Left colon (tissue), 2 donors: ENCODE results near the gene MAD2L1BP. TPM values are rescaled to one million over a fixed set of nuclear protein-coding genes. Genes with fewer than 3 reads are reported as not detected.

Source experiments
- ATAC-seq: fragments of 200-7000 bp; cut with Tn5 transposase; one replicate; pipeline ENCODE4 v1.9.1; 2020; ENCODE audit warnings: mild to moderate bottlenecking, moderate library complexity
- DNase-seq, 2 donors: peaks; one replicate each; pipeline ENCODE4 v3.0.0-alpha.2; 2020
- intact Hi-C, 2 donors: fragments of 100-400 bp; cut with DNase I in 1 of 2; cut with micrococcal nuclease in 1 of 2; formaldehyde crosslinking; loops; one replicate each; pipeline versions ENCODE4 v1.11.2 to v1.14.0; 2022; cut with DNase I, micrococcal nuclease
- total RNA-seq, 2 donors: library from RNA; stranded (reverse); fragmentation: NEBNext Ultra II Directional; extraction: Animal tissue kit (Norgen Biotek cat#: 25700); gene quantifications; one replicate each; pipeline ENCODE4 v1.2.1, GENCODE V29; 2021
- donor health status: DM: no; HTN: no; CAD: no.
- donor health status: DM: yes; HTN: yes; CAD: no.

Gene MAD2L1BP
- total RNA-seq, 2 donors from 2014 or later, result 37.0 to 49.8 TPM

DNA sequence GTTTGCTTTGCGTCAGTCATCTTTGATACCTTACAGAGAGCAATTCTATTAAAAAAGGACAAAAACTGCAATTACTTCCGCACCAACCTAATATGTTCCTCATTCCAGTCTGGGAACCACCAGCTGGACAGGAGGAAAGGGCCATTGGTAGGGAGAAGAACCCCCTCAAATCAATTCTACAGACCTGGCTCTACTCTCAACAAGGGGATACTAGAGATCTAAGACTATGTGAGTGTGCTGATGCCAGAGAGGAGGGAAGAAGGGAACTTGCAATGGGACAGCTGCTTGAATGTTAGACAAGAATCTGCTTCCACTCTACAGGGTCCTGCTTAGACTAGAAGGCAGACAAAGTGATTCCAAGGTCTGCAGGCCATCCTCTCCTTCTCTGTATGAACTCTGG is 38.7 kb downstream of the MAD2L1BP start:
- intact Hi-C loops, result no loop called here

GRCh38 chr6:43674921-43675320 is 39.3 kb downstream of the MAD2L1BP start:
- intact Hi-C loops, result no loop called here
- ATAC-seq (no peak), DNase-seq (no peak)

More for the DNA sequence above, 38.7 kb downstream of the MAD2L1BP start:
- ATAC-seq, result no peak
- DNase-seq, result no peak

DNA sequence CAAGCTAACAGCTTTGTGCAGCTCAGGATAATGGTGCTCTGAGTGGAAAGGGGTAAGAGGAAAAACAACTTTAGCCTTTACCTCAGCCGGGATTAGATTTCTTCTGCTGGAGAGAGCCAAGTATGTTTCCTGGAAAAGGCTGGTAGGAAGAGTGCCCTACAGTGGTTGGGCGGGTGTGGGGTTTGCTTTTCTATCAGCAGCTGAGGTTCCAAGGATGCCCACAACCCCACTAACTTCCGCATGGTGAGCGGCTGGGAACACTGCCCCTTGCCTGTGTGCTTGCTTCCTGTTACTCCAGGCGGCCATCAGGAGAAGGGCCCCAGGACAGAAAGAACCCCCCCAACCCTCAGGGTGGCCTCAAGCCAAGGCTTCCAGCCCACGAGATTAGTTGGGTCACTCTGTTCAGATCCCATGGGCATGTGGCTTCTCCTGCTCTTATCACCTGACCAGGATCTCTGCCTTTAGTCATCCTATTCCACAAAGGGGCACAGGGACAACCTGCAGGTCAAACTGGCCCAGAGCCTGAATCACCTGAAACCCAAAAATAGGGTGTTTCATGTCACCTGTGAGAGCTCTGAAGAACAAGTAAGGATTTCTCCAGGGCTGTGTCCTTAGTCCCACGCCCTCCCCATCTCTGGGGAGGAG is 41.4 kb downstream of the MAD2L1BP start:
- no peak for DNase-seq
- intact Hi-C loops, result no loop called here
- ATAC-seq, result no peak

DNA sequence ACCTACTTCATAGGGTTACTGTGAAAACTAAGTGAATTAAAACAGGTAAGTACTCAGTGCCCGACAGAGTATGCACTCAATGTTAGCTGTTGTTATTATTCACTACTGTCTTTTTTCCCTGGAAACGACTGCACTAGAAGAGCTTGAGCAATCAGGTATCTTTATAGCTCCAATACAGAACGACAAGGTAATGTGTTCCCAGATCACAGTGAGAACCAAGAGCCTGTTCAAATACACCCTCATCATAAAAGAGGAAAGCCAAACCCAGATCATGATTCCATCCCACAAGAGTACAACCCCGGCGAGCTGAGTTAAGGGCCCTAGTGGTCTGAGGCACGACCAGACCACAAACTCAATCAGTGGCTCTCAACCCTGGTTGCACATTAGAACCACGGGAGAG is 42.1 kb downstream of the MAD2L1BP start:
- intact Hi-C loops, result no loop called here
- ATAC-seq (peak; percentile 78), DNase-seq (no peak)

- ATAC-seq (no peak), DNase-seq (no peak)
These were observed 42.7 kb downstream of the MAD2L1BP start for GRCh38 chr6:43678341-43678740.

GRCh38 chr6:43679057-43679456 is 43.4 kb downstream of the MAD2L1BP start:
- intact Hi-C loops, result no loop called here
- no peak for ATAC-seq

More at GRCh38 chr6:43678341-43678740, 42.7 kb downstream of the MAD2L1BP start:
- intact Hi-C loops, result no loop called here

GRCh38 chr6:43680308-43681200 is 44.9 kb downstream of the MAD2L1BP start:
- ATAC-seq (peak; percentile 7), DNase-seq (no peak)
- intact Hi-C loops, result no loop called here

More at GRCh38 chr6:43679057-43679456, 43.4 kb downstream of the MAD2L1BP start:
- DNase-seq, result no peak

DNA sequence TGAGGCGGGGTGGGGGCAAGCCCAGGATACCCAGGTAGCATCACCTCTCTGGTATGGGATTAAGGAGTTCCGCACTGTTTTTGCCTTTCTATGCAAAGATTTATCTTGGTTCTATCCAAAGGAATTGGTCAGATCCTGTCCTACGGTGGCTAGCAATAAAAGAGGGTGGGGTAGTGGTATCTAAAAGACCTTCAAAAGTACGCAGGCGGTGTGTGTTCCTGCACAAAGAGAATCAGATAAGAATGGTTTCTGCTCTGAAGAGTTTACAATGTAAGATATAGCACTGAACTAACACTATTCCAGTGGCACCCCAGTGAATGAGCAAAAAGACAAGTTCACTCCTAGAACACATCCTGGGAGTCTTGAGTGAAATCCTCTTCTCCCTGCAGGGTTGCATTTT is 45.7 kb downstream of the MAD2L1BP start:
- peak; percentile 73 for ATAC-seq
- no peak for DNase-seq

DNA sequence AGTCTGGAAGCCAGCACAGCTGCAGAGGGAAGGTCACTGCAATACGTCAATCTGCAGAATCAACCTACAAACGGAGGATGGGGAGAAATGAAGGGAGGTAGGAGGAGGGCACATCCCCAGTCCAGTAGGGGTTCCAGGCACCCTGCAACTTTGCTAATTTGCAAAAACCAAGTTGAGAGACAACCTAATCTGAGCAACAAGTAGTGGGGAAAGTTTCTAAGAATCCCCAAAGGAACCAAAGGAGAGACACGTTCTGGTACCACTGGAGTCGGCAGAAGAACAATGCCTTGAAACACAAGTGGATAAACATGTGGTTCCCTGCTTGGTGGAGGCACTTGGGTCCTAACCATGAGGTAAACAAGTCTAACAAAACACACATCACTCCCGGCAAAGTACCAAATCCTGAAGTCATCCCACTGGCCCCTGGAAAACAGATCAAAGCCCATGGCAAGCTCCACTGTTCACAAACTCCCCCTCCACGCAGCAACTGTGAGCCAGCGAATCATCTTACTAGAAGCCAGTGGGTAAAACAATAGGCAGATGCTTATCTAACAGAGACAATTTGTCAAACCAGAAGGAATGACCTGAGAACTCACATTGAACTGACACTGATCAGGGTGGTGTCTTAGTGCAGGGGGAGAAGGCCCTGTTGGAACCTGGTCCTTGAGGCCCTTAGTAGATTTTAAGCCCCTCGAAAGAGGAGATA is 47.2 kb downstream of the MAD2L1BP start:
- no peak for ATAC-seq
- intact Hi-C loops, result no loop called here
- DNase-seq, result no peak

More for the DNA sequence above, 45.7 kb downstream of the MAD2L1BP start:
- intact Hi-C loops, result no loop called here

DNA sequence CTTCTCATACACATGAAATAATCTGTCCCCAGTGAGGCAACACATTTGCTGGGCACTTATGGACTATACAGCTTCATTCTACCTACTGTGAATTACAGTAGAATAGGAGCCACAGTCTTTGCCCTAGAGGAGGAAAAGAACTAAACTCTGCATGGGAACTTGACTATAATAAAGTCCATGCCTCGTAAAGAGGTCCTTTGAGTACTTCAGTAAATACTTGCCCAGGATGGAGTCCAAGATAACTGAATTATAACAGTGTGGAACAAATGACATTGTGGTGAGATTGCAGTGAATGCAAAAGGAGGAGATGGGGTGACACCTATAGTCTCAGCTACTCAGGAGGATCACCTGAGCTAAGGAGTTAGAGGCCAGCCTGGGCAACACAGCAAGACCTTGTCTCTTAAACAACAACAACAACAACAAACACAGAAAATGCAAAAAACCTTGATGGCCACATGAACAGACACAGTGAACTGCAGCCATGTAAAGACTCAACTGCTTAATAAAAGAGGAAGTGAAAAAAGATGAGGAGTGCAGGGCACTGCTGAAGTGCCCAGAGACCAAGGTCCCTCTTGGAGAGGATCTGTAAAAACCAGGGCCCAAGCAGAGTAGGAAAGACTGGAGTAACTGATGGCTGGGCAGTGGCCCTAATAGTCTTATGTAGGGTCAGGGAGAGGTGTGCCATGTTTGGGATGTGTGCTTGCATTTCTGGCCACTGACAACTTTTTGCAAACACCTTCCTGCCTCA is 48.2 kb downstream of the MAD2L1BP start:
- no peak for DNase-seq
- ATAC-seq, result peak; percentile 60
- intact Hi-C loops, result no loop called here

GRCh38 chr6:43687079-43687436 is 51.4 kb downstream of the MAD2L1BP start:
- intact Hi-C loops, result no loop called here
- DNase-seq, result no peak
- no peak for ATAC-seq

DNA sequence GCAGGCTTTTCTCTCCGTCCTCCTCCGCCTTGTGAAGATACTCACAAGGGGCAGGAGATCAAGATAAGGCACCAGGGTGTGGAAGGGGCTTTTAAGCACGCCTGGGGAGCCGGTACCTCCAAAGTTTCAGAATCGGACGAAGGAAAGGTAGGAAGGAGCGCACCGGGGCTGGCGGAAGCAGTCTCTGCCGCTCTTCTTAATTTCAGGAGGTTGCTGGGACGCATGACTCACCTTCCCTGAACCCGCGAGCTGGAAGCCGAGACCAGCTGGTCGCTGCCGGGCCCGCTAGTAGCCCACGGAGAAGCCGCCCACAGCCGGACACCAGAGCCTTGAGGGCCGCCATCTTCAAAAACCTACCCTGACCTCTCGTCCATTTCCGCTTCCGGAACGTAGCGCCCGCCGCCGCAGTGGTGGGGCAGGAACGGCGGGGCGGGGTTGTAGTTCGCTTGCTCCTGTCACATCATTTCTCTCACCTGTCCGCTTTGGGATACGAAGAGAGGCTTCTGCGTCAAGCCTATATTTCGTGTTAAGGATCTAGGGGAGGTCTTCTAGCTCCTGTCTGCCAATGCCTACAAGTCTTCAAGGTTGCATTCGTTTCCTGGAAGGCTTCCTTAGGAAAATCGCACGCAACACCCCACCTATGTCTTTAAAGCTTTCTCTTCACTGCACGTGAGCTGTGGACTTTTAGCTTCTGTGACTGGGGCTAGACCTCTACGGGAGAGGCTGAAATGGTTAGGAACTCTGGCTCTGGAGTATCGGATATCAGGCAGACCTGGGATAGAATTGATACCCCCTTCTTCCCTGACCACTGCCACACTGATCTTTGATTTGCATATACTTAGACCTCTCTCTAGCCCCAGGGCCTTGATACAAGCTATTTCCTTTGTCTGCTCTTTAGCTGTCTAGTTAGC is 52.1 kb downstream of the MAD2L1BP start, which contains the start of gene MRPS18A:
Gene MRPS18A (minus strand): TSS at position 355 of the 911 bp plus-strand sequence. CDS start 12 bp downstream, at position 343.
- intact Hi-C loops, result no loop called here
- DNase-seq (peak; percentile 87 to 92), ATAC-seq (peak; percentile 90)

- intact Hi-C loops, result no loop called here
- ATAC-seq, result no peak
- no peak for DNase-seq
These were observed 53.8 kb downstream of the MAD2L1BP start for GRCh38 chr6:43689421-43689820.

Other genes with a start within 250 kb of the MAD2L1BP start
- gene ABCC10, start 208.3 kb upstream of the MAD2L1BP start, total RNA-seq, result 10 to 100 TPM; 32.1 to 34.6 TPM
- under 1 TPM; 0.27 to 0.28 TPM for gene DLK2, start 180.3 kb upstream of the MAD2L1BP start, total RNA-seq
- gene TJAP1, start 158.3 kb upstream of the MAD2L1BP start, total RNA-seq, result 10 to 100 TPM; 16.9 to 18.4 TPM
- under 1 TPM; 0.61 to 0.95 TPM for gene LRRC73, start 125.5 kb upstream of the MAD2L1BP start, total RNA-seq
- gene YIPF3, start 118.9 kb upstream of the MAD2L1BP start, total RNA-seq, result 100 to 1,000 TPM; 113 to 134 TPM
- 10 to 100 TPM; 19.6 to 26.9 TPM for gene POLR1C, start 118.8 kb upstream of the MAD2L1BP start, total RNA-seq
- 10 to 100 TPM; 20.0 to 23.2 TPM for gene XPO5, start 59.8 kb upstream of the MAD2L1BP start, total RNA-seq
- 10 to 100 TPM; 11.2 to 11.3 TPM for gene POLH, start 59.7 kb upstream of the MAD2L1BP start, total RNA-seq
- 10 to 100 TPM; 63.7 to 95.8 TPM for gene GTPBP2, start 6.6 kb upstream of the MAD2L1BP start, total RNA-seq
- gene RSPH9, start 9.2 kb downstream of the MAD2L1BP start, total RNA-seq, result under 1 TPM in 1 of 2 donors, not detected in 1; 0.11 TPM
- 10 to 100 TPM; 56.9 to 69.4 TPM for gene MRPS18A, start 52.0 kb downstream of the MAD2L1BP start, total RNA-seq
- gene VEGFA, start 134.4 kb downstream of the MAD2L1BP start, total RNA-seq, result 100 to 1,000 TPM; 107 to 110 TPM